Gastrocnemius medialis (tissue), 4 donors: ENCODE measurements around the gene CYP26A1.

Experiments used
- POLR2A ChIP-seq, 2 donors: fragments of 450-650 bp; IDR thresholded peaks; one replicate each; pipeline ENCODE4 v1.6.1; 2017; ENCODE audit warnings: antibody characterized with exemption in 2 of 2, mild to moderate bottlenecking in 2 of 2, moderate library complexity in 2 of 2
- TF ChIP-seq, protein P1 (sequence below), 5 experiments: fragments of 450-650 bp in 3 of 5; fragments of 200-600 bp in 2 of 5; sonication (generic) in 2 of 5; IDR thresholded peaks in 4 of 5; conservative IDR thresholded peaks in 1 of 5; 1 replicate in 4 of 5; 2 replicates in 1 of 5; pipeline ENCODE4 v1.5.1; 2016 to 2019; ENCODE audit warnings: antibody characterized with exemption in 5 of 5, mild to moderate bottlenecking in 3 of 5, moderate library complexity in 3 of 5

GRCh38 chr10:93113042-93113441 lies 39.3 kb downstream of the CYP26A1 start:
- TF ChIP-seq, protein P1, sequence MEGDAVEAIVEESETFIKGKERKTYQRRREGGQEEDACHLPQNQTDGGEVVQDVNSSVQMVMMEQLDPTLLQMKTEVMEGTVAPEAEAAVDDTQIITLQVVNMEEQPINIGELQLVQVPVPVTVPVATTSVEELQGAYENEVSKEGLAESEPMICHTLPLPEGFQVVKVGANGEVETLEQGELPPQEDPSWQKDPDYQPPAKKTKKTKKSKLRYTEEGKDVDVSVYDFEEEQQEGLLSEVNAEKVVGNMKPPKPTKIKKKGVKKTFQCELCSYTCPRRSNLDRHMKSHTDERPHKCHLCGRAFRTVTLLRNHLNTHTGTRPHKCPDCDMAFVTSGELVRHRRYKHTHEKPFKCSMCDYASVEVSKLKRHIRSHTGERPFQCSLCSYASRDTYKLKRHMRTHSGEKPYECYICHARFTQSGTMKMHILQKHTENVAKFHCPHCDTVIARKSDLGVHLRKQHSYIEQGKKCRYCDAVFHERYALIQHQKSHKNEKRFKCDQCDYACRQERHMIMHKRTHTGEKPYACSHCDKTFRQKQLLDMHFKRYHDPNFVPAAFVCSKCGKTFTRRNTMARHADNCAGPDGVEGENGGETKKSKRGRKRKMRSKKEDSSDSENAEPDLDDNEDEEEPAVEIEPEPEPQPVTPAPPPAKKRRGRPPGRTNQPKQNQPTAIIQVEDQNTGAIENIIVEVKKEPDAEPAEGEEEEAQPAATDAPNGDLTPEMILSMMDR (IDR thresholded peaks at IDR 0.05 in 4 of 5, conservative IDR thresholded peaks at IDR 0.05 in 1 of 5), result no peak
- TF ChIP-seq POLR2A (IDR thresholded peaks at IDR 0.05), result no peak
